Measurements from ENCODE around the gene CLIC3. TPM values are rescaled to one million over a fixed set of nuclear protein-coding genes. Genes with fewer than 3 reads are reported as not detected.

Gene CLIC3
- total RNA-seq, 1 donor from 2014 or later, result 0.39 TPM

DNA sequence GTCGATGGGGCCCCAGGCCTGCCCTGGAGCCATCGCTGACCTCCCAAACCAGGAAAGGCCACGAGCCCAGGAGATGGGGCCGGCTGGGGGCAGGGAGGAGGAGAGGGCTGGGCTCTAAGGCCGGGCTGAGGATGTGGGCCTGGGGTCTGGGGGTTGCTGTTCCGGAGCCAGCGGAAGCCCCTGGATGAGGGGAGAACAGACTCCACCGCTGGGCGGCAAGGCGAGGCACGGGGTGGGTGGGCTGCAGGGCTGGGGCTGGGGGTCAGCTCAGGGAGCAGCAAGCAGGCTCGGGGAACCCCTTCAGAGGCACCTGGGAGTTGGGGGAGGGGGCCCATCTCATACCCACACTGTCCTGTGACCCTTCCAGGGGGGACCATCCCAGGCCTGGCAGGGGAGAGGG is 32.6 kb downstream of the CLIC3 start:
- Histone ChIP-seq H3K4me3 (ENCODE audit: insufficient read depth, low read depth, low read length) (no peak overlapping the region), H3K9me3 (ENCODE audit: insufficient read depth, low read depth, low read length) (no peaks in the 10 kb centered on the region), H2AFZ (ENCODE audit: low read depth, low read length) (no peak overlapping the region), H3K4me1 (ENCODE audit: insufficient read depth, low read length) (peaks cover 4% of the 10 kb centered on the region), H3K79me2 (ENCODE audit: insufficient read depth, low read length) (no peaks in the 10 kb centered on the region), H3K4me2 (ENCODE audit: low read length) (no peak overlapping the region), H3K9ac (ENCODE audit: low read length) (no peak overlapping the region), H3K27me3 (ENCODE audit: insufficient read depth, low read length) (no peaks in the 10 kb centered on the region), H3K36me3 (ENCODE audit: insufficient read depth, low read length) (no peaks in the 10 kb centered on the region), H3K27ac (ENCODE audit: low read depth, low read length) (no peak overlapping the region), H4K20me1 (ENCODE audit: insufficient read depth, low read length) (no peaks in the 10 kb centered on the region)
- Mint-ChIP-seq H3K4me3 (ENCODE audit: unreplicated experiment) (no peak overlapping the region), H3K27me3 (ENCODE audit: low read depth, unreplicated experiment) (peaks cover 11% of the 10 kb centered on the region), H3K4me1 (ENCODE audit: low read depth, unreplicated experiment) (peaks cover 5% of the 10 kb centered on the region), H3K27ac (ENCODE audit: unreplicated experiment) (no peak overlapping the region), H3K9me3 (ENCODE audit: unreplicated experiment) (no peaks in the 10 kb centered on the region), H3K36me3 (ENCODE audit: low read depth, unreplicated experiment) (no peaks in the 10 kb centered on the region)
- no peak for TF ChIP-seq EZH2 (IDR thresholded peaks at IDR 0.05; ENCODE audit: insufficient read depth, low read length)
- TF ChIP-seq CTCF (IDR thresholded peaks at IDR 0.05; ENCODE audit: insufficient read depth, low read depth, low read length), result no peak
- DNase-seq (ENCODE audit: low read depth) (no peak), FAIRE-seq (no peak)

DNA sequence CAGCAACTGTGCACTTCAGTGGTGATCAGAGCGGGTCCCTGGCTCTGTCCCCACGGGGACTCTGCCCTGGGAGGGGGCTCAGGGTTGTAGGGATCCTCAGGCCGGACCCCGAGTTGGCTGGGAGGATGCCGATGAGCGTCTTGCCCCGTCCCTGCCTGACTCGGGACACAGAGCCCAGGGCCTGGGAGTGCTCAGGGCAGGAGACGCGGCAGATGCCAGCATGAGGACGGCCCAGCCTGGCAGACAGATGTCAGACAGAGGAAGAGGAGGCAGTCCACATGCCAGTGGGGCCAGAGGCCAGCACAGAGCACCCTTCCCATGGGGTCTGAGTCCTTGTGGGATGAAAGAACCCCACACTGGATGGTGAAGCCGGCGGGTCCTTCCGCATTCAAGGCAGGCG is 33.0 kb downstream of the CLIC3 start:
- DNase-seq (ENCODE audit: low read depth) (no peak), FAIRE-seq (no peak)
- Histone ChIP-seq H3K9me3 (ENCODE audit: insufficient read depth, low read depth, low read length) (no peaks in the 10 kb centered on the region), H4K20me1 (ENCODE audit: insufficient read depth, low read length) (no peaks in the 10 kb centered on the region), H3K79me2 (ENCODE audit: insufficient read depth, low read length) (no peaks in the 10 kb centered on the region), H3K27ac (ENCODE audit: low read depth, low read length) (no peak overlapping the region), H3K4me3 (ENCODE audit: insufficient read depth, low read depth, low read length) (no peak overlapping the region), H3K4me2 (ENCODE audit: low read length) (no peak overlapping the region), H3K36me3 (ENCODE audit: insufficient read depth, low read length) (no peaks in the 10 kb centered on the region), H3K27me3 (ENCODE audit: insufficient read depth, low read length) (no peaks in the 10 kb centered on the region), H3K9ac (ENCODE audit: low read length) (no peak overlapping the region), H3K4me1 (ENCODE audit: insufficient read depth, low read length) (peaks cover 4% of the 10 kb centered on the region), H2AFZ (ENCODE audit: low read depth, low read length) (no peak overlapping the region)
- Mint-ChIP-seq H3K4me3 (ENCODE audit: unreplicated experiment) (no peak overlapping the region), H3K9me3 (ENCODE audit: unreplicated experiment) (no peaks in the 10 kb centered on the region), H3K36me3 (ENCODE audit: low read depth, unreplicated experiment) (no peaks in the 10 kb centered on the region), H3K27me3 (ENCODE audit: low read depth, unreplicated experiment) (peaks cover 11% of the 10 kb centered on the region), H3K4me1 (ENCODE audit: low read depth, unreplicated experiment) (peaks cover 5% of the 10 kb centered on the region), H3K27ac (ENCODE audit: unreplicated experiment) (no peak overlapping the region)
- no peak for TF ChIP-seq EZH2 (IDR thresholded peaks at IDR 0.05; ENCODE audit: insufficient read depth, low read length)
- no peak for TF ChIP-seq CTCF (IDR thresholded peaks at IDR 0.05; ENCODE audit: insufficient read depth, low read depth, low read length)

DNA sequence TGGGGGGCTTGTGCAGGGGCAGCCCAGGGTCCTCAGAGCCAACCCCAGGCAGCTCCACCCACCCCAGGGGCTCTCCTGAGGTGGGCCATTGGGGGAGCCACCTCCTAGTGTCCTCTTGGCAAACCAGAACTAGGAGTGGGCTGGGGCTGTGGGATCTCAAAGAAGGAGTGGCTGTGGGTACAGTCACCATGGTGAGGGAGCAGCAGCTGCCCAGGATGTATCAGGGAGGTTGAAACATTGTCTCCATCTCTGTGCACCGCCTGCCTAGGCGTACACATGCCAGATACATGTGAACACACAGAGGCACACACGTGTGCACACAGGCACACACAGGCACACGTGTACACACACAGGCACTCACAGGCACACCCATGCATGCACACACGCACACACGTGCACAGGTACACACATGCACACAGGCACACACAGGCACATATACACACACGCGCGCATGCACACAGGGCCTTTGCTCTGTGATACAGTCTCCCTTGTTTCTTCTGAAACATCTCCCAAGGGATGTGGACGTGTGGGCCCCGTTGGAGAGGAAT is 33.6 kb downstream of the CLIC3 start:
- Histone ChIP-seq H3K4me3 (ENCODE audit: insufficient read depth, low read depth, low read length) (no peak overlapping the region), H3K27me3 (ENCODE audit: insufficient read depth, low read length) (no peaks in the 10 kb centered on the region), H3K36me3 (ENCODE audit: insufficient read depth, low read length) (no peaks in the 10 kb centered on the region), H3K79me2 (ENCODE audit: insufficient read depth, low read length) (no peaks in the 10 kb centered on the region), H3K4me2 (ENCODE audit: low read length) (no peak overlapping the region), H3K27ac (ENCODE audit: low read depth, low read length) (no peak overlapping the region), H2AFZ (ENCODE audit: low read depth, low read length) (no peak overlapping the region), H3K4me1 (ENCODE audit: insufficient read depth, low read length) (peaks cover 4% of the 10 kb centered on the region), H3K9me3 (ENCODE audit: insufficient read depth, low read depth, low read length) (no peaks in the 10 kb centered on the region), H4K20me1 (ENCODE audit: insufficient read depth, low read length) (no peaks in the 10 kb centered on the region), H3K9ac (ENCODE audit: low read length) (no peak overlapping the region)
- no peak overlapping the region for H3K4me3 Mint-ChIP-seq (ENCODE audit: unreplicated experiment)
- DNase-seq (ENCODE audit: low read depth) (no peak), FAIRE-seq (no peak)
- H3K4me1 Mint-ChIP-seq (ENCODE audit: low read depth, unreplicated experiment), result peaks cover 5% of the 10 kb centered on the region
- H3K27me3 Mint-ChIP-seq (ENCODE audit: low read depth, unreplicated experiment), result peaks cover 12% of the 10 kb centered on the region
- no peaks in the 10 kb centered on the region for H3K9me3 Mint-ChIP-seq (ENCODE audit: unreplicated experiment)
- TF ChIP-seq EZH2 (IDR thresholded peaks at IDR 0.05; ENCODE audit: insufficient read depth, low read length), result no peak
- TF ChIP-seq CTCF (IDR thresholded peaks at IDR 0.05; ENCODE audit: insufficient read depth, low read depth, low read length), result no peak
- no peak overlapping the region for H3K27ac Mint-ChIP-seq (ENCODE audit: unreplicated experiment)
- H3K36me3 Mint-ChIP-seq (ENCODE audit: low read depth, unreplicated experiment), result no peaks in the 10 kb centered on the region
